Thoracic aorta (tissue), 2 donors: ENCODE data around the gene SAMD14. TPM values are rescaled to one million over a fixed set of nuclear protein-coding genes. Genes with fewer than 3 reads are reported as not detected.
A peak's percentile ranks its signal among the peaks of the same experiment; 100 is the strongest.

Experiments
- ATAC-seq: fragments of 150-250 bp; one replicate; pipeline ENCODE4 v1.8.0; 2017; ENCODE audit warnings: low read depth; ENCODE audit not compliant: insufficient number of reproducible peaks, low FRiP score
- DNase-seq: peaks from one replicate; pipeline ENCODE4 v3.0.0-alpha.2; 2020; ENCODE audit warnings: low spot score
- H3K27ac ChIP-seq, 2 donors: fragments of 200-600 bp; sonication (generic); 1 replicate in 1 of 2; 2 replicates in 1 of 2; pipeline ENCODE4 v1.5.1; 2016; ENCODE audit warnings: mild to moderate bottlenecking in 2 of 2, moderate library complexity in 2 of 2
- H3K27me3 ChIP-seq: fragments of 200-600 bp; sonication (generic); replicated peaks from 2 replicates; pipeline ENCODE4 v1.6.0; 2016; ENCODE audit warnings: mild to moderate bottlenecking; ENCODE audit not compliant: insufficient read depth
- H3K36me3 ChIP-seq: fragments of 200-600 bp; sonication (generic); one replicate; pipeline ENCODE4 v1.5.1; 2016
- H3K4me1 ChIP-seq, 2 donors: fragments of 200-600 bp; sonication (generic); 1 replicate in 1 of 2; 2 replicates in 1 of 2; pipeline versions ENCODE4 v1.5.1 to v1.6.0; 2016; ENCODE audit warnings: low read depth in 2 of 2, mild to moderate bottlenecking in 1 of 2; ENCODE audit not compliant: control insufficient read depth in 1 of 2
- H3K4me3 ChIP-seq: fragments of 200-600 bp; sonication (generic); 2 replicates; pipeline ENCODE4 v1.5.1; 2016; ENCODE audit warnings: mild to moderate bottlenecking
- H3K9me3 ChIP-seq: fragments of 200-600 bp; sonication (generic); 2 replicates; pipeline ENCODE4 v1.5.1; 2016
- CTCF ChIP-seq: fragments of 200-600 bp; sonication (generic); IDR thresholded peaks from one replicate; pipeline ENCODE4 v1.5.1; 2019; ENCODE audit warnings: antibody characterized with exemption
- total RNA-seq, 2 donors: library from RNA; depleted of rRNA; stranded (reverse); fragments of >200 nt; gene quantifications; one replicate each; pipeline versions ENCODE4 v1.1.0 to v1.2.3, GENCODE V29; 2016

The SAMD14 gene
- total RNA-seq, 2 donors from 2014 or later, result 9.7 to 11.5 TPM

DNA sequence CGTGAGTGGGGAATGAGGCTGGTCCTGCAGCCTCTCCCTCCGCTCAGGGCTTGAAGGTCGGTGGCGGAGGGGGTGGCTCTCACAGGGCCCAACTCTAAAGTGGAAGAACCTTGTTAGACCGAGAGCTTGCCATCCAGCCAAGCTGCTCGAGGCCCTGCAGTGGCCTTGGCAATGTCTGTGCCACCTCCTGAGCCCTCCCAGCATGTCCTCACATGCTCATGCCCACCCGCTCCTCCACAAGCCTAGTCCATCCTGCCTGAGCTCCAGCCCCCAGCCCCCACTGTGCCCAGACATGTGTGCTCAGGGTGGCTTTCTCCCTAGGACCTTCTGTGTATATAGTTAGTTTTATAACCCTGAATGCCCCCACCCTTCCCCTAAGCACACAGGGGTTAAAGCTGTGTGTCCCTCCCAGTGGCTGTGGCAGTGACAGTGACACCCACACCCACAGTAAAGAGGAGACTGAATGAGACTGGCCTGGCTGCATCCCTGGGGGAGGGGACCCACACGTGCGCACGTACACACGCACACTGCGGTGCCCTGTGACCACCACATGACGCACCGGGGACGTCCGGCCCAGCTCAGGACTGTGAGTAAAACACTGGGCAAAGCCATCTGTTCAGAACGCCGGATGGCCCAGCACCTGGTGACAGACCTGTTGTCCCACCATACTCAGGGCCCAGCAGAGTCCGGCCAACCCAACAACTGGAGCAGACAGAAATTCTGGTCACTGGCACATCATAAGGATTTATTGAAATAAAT is 19.2 kb downstream of the SAMD14 start:
- peak overlapping the region; percentile 99 to 100 for H3K27ac ChIP-seq
- no peak for ATAC-seq
- no peak overlapping the region for H3K4me3 ChIP-seq
- peaks cover 16 to 30% of the 10 kb centered on the region in 2 donors for H3K4me1 ChIP-seq
- no peaks in the 10 kb centered on the region for H3K27me3 ChIP-seq
- TF ChIP-seq CTCF, result no peak
- H3K36me3 ChIP-seq, result peaks cover 41% of the 10 kb centered on the region
- H3K9me3 ChIP-seq, result no peaks in the 10 kb centered on the region
- DNase-seq, result no peak

- ATAC-seq (no peak), DNase-seq (no peak)
- Histone ChIP-seq H3K27ac (peak overlapping the region; percentile 99 to 100), H3K36me3 (peaks cover 45% of the 10 kb centered on the region), H3K4me1 (peaks cover 16 to 30% of the 10 kb centered on the region in 2 donors), H3K9me3 (no peaks in the 10 kb centered on the region), H3K4me3 (no peak overlapping the region), H3K27me3 (no peaks in the 10 kb centered on the region)
- TF ChIP-seq CTCF, result no peak
Measured at GRCh38 chr17:50109785-50110184, 20.2 kb downstream of the SAMD14 start.

- no peak for TF ChIP-seq CTCF
- no peaks in the 10 kb centered on the region for H3K9me3 ChIP-seq
- peaks cover 45% of the 10 kb centered on the region for H3K36me3 ChIP-seq
Measured at GRCh38 chr17:50109207-50109606, 20.8 kb downstream of the SAMD14 start.

DNA sequence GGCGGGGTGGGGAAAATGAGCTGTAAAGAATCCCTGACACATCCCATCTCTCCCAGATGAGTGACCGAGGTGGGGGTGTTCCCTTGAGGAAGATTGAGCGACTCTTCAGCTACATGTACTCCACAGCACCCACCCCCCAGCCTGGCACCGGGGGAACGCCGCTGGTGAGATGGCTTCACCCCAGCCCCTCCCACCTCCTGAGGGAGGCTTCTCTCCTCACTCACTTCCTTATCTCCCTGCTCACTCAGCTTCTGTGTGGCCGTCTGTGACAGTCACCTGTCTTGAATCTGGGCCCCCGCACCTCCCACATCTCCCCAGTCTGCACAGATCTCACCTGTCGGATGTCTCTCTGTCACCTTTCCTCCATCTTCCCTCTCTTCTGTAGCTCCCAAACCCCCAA is 21.4 kb downstream of the SAMD14 start:
- Histone ChIP-seq H3K27me3 (no peaks in the 10 kb centered on the region), H3K4me1 (peaks cover 16 to 30% of the 10 kb centered on the region in 2 donors), H3K4me3 (no peak overlapping the region), H3K9me3 (no peaks in the 10 kb centered on the region), H3K36me3 (peaks cover 50% of the 10 kb centered on the region), H3K27ac (no peak overlapping the region)
- DNase-seq (no peak), ATAC-seq (no peak)
- TF ChIP-seq CTCF, result no peak

More at GRCh38 chr17:50109207-50109606, 20.8 kb downstream of the SAMD14 start:
- no peak for DNase-seq
- Histone ChIP-seq H3K27me3 (no peaks in the 10 kb centered on the region), H3K4me1 (peaks cover 16 to 30% of the 10 kb centered on the region in 2 donors), H3K27ac (peak overlapping the region in 1 of 2 donors; percentile 100), H3K4me3 (no peak overlapping the region)
- ATAC-seq, result no peak

DNA sequence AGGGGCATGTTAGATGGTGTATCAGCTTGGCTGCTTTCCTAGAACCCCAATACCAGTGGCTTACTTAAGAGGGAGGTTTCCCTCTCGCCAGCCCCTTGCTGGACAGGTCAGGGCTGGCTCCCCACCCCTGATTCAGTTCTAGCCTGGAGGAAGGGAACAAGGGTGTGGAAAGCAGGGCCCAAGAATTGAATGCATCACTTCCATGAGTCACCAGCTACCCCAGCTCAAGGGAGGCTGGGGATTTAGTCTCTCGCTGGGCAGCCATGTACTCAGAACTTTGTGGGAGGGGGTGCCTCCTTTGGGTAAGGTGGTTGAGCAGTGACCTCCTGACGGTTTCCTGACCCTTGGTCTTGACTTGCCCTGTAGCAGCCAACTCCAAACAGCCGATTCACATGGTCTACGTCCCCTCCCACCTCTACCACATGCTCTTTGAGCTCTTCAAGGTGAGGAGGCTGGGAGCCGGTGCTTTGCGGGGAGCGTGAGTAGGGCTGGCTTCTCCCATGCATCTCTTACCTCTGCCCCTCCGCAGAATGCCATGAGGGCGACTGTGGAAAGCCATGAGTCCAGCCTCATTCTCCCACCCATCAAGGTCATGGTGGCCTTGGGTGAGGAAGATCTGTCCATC is 22.1 kb downstream of the SAMD14 start:
- Histone ChIP-seq H3K27ac (no peak overlapping the region), H3K27me3 (no peaks in the 10 kb centered on the region), H3K4me1 (peaks cover 16 to 26% of the 10 kb centered on the region in 2 donors), H3K36me3 (peaks cover 56% of the 10 kb centered on the region), H3K4me3 (no peak overlapping the region), H3K9me3 (no peaks in the 10 kb centered on the region)
- DNase-seq (no peak), ATAC-seq (no peak)
- no peak for TF ChIP-seq CTCF
